Raji (cell line): ENCODE data around the gene STXBP2.
A peak's percentile ranks its signal among the peaks of the same experiment; 100 is the strongest.

Experiments used
- POLR2A ChIP-seq: IDR thresholded peaks from 2 replicates; pipeline ENCODE4 v1.6.1; 2011; ENCODE audit warnings: low read depth, low read length, control low read depth; ENCODE audit not compliant: insufficient read depth

Gene STXBP2

GRCh38 chr19:7623725-7624603 lies 12.9 kb upstream of the STXBP2 start:
- TF ChIP-seq POLR2A, result no peak

DNA sequence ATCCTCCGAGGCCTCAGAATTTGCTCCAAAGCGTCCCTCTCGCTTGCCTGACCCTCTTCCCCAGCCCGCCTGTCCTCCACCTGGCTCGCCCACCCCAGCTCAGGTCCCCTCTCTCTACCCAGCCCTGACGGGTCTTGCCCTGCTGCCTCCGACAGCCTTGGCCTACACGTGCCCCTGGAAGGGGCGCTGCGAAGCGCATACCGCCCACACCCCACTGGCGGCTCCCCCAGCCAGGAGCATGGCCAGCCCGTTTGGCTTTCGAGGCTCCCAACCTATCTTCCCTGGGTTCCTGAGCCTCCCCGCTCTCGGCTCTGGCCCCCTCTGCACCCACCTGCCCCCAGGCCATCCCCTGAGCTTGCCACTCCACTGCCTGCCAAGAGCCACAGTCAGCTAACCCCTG lies 12.1 kb upstream of the STXBP2 start:
- no peak for TF ChIP-seq POLR2A

DNA sequence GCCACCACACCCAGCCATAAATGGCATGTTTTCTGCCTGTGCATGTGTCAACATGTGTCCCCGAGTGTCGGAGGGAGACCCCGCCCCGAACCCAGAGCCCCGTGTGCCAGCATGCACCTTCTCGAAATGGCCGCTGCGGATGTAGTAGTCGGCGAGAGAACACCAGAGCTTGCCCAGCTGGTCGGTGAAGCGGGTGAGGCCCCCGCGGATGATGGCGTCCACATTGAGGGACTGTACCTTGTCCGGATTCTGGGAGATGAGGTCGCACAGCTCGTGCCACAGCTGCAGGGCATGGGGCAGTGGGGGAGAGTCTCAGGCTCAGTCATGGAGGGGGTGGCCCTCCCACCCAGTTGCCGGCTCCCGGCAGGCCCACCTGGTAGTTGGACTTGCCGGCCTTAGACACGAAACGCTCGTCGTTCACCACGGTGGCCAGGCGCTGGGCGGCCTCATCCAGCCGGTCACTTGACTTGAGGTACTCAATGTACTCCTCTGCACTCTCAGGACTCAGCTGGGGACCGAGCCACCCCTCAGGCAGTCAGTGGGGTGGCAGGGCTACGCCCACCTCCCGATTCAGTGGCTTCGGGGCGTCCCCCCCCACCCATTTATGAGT lies 11.0 kb upstream of the STXBP2 start:
- TF ChIP-seq POLR2A, result no peak

GRCh38 chr19:7627166-7627565 lies 9.7 kb upstream of the STXBP2 start:
- TF ChIP-seq POLR2A, result no peak

DNA sequence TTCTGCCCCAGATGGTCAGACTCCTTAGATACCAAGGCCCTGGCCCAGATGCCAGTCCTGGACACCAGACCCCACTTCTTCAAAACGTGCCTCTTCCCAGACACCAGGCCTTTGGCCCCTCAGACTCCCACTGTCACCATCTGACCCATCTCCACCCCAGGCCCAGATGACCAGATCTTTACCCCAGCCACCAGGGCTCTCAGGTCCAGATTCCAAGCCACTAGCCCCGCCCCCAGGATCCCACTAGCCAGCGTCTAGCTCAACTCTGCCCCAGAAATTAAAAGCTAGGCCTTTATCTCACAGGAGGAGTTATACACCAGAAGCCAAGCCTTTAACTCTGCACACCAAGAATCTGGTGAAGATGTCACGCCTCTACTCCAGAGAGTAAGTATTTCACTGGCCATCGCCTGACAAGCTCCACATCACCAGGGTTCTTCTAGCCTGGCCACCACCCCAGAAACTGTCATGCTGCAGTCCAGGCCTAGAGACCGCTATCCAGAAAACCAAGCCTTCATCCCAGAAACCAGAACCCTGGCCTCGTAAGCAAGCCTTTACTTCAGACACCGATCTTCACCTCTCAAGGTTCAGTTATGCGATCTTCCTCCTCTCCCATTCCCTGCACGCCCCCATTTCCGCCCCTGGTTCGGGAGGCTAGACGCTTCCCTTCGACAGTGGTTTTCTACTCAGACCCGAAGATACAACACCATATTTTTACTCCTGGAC lies 8.2 kb upstream of the STXBP2 start:
- no peak for TF ChIP-seq POLR2A

DNA sequence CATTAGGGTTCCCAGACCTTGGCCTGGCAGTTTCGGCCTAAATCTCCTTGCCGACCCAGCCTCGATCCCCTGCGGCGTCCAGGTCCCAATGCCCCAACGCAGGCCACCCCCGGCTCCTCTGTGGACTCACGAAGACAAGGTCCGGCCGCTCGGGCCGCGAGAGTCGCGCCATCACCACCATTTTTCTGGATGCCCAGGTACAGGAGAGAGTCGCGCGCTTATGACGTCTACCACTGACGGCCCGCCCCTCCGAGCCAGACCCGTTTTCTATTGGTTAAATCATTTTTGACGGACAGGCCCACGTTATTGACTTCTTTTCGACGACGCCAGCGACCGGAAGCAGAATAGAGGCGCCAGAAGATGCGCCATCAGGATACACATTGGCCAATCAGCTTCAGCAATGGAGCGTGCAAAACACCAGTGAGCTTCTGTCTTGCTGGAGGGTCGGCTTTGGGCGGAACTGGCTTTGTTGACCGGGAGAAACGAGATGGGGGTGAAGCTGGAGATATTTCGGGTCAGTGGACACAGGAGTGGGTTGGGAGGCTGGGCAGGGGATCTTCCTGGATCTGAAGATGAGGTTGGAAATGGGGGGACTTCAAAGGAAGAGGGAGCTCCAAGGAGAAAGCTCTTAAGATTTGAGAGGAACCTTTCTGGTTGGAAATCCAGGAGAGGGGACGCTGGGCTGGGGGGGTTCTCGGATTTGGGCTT lies 7.4 kb upstream of the STXBP2 start, which contains the start of the genes PET100 and XAB2:
PET100 (plus strand) TSS at position 447 of the 708 bp plus-strand sequence; CDS start at position 488, 41 bp downstream.
XAB2 (minus strand) TSS at position 199 of the 708 bp plus-strand sequence; CDS start at position 181, 18 bp downstream.
- peak; percentile 67 for TF ChIP-seq POLR2A

GRCh38 chr19:7631577-7631976 lies 5.3 kb upstream of the STXBP2 start:
- no peak for TF ChIP-seq POLR2A

DNA sequence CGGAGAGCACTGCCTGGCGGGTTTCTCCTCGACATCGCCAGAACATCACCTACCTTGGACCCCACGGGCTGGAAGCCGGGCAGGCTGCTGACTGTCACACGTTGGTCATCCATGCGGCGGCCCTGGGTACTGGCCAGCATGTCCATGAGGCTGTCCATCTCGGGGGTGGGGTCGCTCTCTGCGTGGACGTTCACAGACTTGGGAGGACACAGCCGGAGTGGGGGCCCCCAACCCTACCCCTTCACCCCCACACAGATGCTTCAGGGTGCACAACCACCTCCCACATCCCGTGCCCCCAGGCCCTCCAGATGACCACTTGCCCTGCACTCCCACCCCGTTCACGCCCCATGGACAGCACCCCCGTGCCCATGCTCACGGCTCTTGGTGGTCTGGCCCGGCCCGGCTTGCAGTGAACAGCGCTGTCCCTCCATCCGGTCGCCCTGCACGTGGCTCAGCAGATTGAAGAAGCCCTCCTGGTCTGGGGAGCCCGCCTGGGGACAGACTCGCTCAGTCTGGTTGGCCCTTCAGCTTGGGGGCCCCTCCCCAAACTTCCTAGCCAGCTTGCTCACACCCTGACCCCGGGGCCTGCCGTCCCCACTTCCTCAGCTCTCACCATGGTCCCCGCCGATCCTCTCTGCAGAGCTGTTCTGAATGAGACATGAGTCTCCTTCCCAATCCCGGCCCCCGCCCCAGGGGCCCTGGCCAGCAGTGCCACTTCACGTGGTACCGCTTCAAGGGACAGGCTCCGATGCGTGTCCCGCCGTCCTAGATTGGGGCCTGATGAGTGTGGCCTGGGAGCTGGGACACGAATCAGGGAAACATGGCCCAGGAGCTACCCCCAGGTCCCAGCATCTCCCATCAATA lies 4.3 kb upstream of the STXBP2 start:
- no peak for TF ChIP-seq POLR2A

- TF ChIP-seq POLR2A, result no peak
Measured at GRCh38 chr19:7633698-7634097, 3.2 kb upstream of the STXBP2 start, which contains the start of gene PCP2. PCP2 (minus strand) TSS chr19:7633719; CDS start chr19:7633457, 262 bp downstream.

- no peak for TF ChIP-seq POLR2A
Measured at GRCh38 chr19:7635670-7636069, 1.2 kb upstream of the STXBP2 start.

DNA sequence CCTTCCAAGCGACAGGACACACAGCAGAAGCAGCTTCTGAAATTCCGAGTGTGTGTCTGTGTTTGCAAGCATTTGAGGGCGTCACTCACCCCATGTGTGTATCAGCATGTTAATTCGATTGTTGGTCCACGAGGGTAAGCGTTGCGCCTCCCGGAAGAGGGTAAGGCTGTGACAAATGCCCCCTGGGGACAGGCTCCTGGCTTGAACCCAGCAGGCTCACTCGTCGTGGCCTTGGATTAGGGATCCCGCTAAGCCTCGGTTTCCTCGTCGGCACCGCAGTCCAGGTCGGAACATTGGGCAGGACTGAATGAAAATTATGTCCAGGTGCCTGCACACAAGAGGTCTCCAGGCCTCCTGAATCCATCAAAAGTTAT lies 606 bp upstream of the STXBP2 start:
- no peak for TF ChIP-seq POLR2A

GRCh38 chr19:7637374-7638256 lies 705 bp downstream of the STXBP2 start:
- TF ChIP-seq POLR2A, result no peak
